NCI-H2227 (cell line): Measurements from ENCODE around the gene FBXO36.
"Not testable (repeated sequence)": the region's sequence is repeated elsewhere in the genome, so short reads cannot be mapped to it uniquely, and the experiment has no call there.

Source experiments
- DNase-seq: peaks from one replicate; lab custom pipeline; 2025; ENCODE audit not compliant: unreplicated experiment; lab: John Stamatoyannopoulos, UW

Gene FBXO36

GRCh38 chr2:229910147-229910831 is 12.0 kb upstream of the FBXO36 start:
- DNase-seq: no peak

GRCh38 chr2:229910832-229911412 is 11.4 kb upstream of the FBXO36 start:
- DNase-seq: no peak

DNA sequence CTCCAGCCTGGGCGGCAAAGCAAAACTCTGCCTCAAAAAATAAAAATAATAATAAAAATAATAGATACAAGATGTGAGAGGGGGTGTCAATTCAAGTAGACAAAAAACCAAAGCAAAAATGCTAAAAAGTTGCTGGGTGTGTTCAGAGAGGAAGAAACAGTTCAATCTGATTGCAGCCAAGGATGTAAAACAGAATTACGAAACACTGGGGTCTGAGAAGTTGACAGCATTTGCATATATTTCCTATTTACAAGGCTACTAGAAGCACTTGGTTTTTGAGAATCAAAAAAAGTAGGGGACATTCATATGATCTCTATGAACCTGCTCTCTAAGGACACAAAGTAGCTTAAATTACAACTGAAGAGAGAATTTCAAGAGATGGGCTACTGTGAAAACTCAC is 8.1 kb upstream of the FBXO36 start:
- DNase-seq: no peak

DNA sequence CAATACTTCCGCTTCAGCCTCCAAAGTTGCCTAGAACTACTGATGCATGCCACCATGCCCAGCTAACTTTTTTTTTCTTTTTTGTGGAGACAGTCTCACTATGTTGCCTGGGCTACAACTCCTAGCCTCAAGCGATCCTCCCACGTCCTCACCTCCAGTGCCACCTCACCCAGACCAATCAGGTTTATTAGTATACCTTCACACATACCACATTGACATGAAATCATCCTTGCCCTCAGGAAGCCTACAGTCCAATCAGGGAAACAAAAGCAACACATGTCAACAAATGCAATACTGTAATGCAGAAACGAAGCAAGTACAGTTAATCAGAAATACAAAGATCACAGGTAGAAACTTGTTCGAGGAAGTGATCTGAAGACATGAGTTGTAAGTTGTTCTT is 4.5 kb upstream of the FBXO36 start:
- DNase-seq: no peak

GRCh38 chr2:229920011-229920641 is 2.2 kb upstream of the FBXO36 start:
- peak; percentile 35 for DNase-seq

DNA sequence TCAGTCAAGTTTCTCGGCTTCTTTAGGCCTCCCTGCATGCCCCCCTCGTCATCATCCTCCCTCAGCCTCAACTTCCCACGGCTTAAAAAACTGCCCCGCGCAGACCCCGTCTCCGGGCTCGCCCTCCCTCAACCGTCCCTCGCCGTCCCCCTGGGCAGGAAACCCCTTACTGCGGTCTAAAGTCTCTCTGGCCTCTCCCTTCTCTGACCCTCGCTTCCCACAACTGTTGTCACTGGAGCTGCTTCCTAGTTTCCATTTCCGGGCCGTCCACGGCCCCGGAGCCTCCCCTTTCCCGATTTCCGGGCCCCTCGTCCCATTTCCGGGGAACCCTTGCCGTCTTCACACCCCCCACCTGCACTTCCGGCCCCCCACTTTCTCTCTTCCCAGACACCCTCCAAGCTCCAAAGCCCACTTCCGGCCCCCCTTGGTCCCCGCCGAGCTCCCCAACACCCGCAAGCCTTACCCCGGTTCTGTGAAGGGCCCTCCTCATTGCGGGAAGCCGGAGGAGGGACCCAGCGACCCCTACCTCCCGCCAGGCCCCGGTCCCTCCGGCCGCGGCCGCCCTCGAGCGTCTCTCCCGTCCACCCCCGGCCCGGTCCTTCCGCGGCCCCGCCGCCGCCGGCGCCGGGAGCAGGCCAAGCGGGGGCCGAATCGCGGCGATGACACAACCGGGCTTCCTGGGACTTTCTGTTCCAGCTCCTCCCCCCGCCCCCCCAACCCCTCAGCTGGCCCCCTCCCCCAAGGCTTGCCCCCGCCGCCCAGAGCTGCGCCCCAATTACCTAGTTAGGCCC is 1.0 kb upstream of the FBXO36 start:
- peak; percentile 79 for DNase-seq

DNA sequence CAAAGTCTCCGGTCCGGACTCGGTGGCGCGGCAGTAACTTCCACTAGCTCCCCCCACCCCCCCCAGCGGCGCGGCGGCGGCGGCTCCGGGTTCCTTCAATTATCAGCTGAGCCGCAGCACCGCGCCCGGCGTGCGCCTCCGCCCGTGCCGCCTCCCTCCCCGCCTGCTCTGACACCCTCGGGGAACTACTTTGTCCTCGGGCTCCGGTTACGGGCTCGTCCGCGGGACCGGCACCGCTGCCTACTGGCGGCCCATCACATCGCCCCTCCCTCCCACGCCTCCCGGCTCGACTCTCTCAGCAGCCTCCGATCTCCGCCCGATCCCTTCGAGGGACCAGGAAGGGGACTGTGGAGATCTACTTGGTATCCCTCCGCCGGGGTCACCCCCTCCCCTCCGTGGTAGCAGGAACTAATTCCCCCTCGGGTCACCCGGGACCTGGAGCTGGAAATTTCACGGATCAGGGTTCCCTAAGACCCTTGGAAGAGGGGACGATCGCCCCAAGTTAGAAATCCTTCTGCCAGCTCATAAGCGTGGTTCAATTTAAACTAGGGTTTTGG is 333 bp upstream of the FBXO36 start, which contains the start of gene TRIP12:
Gene TRIP12, minus strand, starts transcription at position 118 of the 557 bp plus-strand sequence. CDS start 41,930 bp downstream, outside the sequence.
- DNase-seq: peak; percentile 96

DNA sequence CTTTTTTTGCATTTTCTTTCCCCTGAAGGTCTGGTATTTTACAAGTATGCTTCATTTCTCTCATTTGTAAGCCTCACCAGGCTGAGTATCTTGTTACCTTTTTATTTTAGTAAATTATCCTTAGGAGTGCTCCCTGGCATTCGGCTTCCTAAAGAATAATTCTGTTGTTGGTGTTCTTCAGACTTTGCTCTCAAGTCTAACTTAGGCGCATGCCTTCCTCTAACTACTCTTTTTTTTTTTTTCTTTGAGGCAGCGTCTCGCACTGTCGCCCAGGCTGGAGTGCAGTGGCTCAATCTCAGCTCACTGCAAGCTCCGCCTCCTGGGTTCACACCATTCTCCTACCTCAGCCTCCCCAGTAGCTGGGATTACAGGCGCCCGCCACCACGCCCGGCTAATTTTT is 2.2 kb downstream of the FBXO36 start:
- not testable (repeated sequence) for DNase-seq

- DNase-seq: no peak
Measured at GRCh38 chr2:229925201-229925600, 2.9 kb downstream of the FBXO36 start.

DNA sequence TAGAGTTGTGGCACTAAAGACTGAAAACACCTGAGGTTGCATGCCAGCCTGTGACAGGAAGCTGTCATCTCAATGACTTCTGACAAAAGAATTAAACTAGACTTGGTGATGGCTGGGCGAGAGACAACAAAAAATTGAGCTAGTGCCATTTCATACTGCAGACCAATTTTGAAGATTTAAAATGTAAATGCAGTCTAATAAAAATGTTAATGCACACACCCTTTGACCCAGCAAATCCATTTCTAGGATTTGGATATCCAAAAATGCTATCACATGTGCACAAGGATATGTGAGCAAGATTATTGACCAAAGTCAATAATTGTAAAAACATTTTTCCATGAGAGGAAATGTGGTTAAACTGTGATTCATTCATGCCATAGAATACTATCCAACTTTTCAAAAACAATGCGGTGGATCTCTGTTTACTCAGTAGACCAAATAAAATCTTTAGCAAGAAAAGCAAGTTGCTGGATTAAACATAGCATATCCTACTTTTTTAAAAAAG is 5.6 kb downstream of the FBXO36 start:
- no peak for DNase-seq

- DNase-seq: no peak
Measured at GRCh38 chr2:229930656-229931055, 8.4 kb downstream of the FBXO36 start.

DNA sequence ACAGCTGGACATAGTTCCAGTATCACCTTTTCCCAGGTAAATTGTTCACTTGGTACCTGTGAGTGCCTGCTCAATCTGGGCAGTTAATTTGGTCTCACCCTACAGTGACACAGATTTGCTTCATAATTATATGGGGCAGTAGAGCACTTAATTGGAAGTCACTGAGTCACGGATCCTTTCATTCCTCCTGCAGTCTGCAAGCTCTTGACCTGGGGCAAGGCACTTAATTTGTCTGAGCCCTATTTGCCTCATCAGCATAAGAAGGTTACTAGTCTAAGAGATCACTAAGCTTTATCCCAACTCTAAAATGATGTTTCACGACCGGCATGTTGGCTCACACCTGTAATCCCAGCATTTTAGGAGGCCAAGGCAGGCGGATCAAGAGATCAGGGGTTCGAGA is 8.9 kb downstream of the FBXO36 start:
- DNase-seq: no peak

DNA sequence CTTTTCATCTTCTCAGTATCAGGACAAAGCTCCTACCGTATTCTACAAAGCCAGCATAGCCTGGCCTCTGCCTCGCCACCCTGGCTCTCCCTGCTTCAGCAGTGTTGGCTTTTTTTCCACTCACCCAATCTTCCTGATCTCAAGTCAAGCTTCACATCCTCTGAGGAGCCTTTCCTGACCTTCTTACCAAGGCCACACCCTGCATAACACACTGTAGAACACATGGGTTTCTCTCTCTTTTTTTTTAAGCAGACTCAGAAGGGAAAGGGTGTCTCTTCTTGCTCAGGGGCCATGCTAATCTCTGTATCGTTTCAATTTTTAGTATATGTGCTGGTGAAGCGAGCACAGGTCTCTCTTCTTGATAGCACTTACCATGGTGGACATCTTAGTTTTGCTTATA is 15.2 kb downstream of the FBXO36 start:
- no peak for DNase-seq

GRCh38 chr2:229942671-229943070 is 20.4 kb downstream of the FBXO36 start:
- no peak for DNase-seq

DNA sequence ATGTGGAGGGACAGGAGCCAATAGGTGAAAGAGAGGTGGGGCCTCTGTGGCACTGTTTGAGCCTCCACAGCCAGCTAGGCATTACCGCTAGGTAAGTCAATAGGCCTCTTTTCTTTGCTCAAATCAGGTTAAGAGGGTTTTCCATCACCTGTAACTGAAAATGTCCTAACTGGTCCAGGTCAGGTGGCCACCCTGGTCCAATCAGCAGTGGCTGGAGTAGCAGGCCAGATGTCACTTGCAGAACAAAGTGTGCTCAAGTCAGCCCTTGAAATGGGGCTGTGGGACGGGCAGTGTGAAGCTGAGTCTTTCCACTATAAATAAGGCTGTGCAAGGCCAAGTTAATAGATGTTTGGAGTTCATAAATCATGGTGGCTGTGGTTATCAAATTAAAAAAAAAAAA is 20.9 kb downstream of the FBXO36 start:
- DNase-seq: no peak

DNA sequence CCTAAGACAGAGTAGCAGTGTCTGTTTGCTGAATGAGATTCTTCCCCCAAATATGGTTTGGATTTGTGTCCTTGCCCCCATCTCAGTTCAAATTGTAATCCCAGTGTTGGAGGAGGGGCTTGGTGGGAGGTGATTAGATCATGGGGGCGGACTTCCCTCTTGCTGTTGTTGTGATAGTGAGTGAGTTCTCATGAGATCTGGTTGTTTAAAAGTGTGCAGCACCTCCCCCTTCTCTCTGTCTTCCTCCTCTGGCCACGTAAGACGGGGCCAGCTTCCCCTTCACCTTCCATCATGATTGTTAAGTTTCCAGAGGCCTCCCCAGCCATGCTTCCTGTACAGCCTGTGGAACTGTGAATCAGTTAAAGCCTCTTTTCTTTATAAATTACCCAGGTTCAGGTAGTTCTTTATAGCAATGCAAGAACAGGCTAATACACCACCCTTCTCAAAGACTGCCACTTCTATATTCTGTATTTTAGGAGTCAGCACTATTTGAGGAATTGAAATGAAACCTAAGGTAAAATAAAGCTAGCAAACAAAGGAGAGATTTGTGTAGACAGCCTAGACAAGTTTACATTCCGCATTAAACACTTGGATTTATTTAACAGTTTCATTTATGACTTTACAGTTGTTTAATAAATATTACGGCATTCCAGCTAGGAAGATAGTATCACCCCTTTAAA is 21.6 kb downstream of the FBXO36 start:
- no peak for DNase-seq

- DNase-seq: no peak
Measured at GRCh38 chr2:229945975-229946374, 23.7 kb downstream of the FBXO36 start.

DNA sequence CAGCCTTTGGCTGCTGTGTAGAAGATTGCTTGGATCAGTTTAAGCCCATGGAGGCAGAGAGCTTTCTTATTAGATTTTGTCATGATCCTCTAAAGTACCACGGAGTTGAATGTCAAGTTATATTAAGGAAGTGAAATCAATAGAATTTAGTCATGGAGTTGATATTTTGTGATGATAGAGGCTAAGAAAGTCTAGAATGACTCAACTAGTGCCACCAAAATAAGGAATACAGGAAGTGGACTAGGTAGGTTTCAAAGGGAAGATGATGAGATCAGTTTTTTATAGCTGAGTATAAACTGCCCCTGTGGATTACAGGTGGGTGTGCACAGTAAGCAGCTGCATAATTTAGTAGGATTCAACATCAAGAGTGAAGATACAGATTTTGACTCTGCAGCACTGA is 25.2 kb downstream of the FBXO36 start:
- DNase-seq: no peak

DNA sequence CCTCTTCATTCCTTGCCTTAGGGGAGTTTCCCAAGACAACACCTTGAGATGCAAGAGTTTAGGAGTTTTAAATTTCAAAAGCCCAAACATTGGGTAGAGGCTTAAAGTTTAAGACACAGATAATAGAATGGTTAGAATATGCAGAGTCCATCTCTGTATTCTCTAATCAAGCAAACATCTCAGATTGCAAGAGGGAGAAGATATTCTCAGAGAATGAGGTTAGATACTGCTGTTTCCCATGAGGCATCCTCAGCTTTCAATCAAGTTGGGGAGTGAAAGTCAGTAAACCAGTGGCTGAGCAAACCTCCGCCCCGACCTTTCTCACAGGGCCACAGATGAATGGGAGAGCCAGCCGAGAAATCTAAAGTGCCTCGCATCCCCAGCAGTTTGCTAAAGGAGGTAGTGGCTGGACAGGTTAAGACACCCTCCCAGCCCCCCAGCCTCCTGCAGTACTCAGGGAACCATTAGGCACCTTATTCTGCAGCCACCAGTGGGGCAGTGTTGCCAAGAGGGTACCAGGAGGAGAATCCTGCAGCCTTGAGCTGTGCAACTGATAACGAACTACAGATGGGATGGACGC is 30.0 kb downstream of the FBXO36 start:
- DNase-seq: no peak

DNA sequence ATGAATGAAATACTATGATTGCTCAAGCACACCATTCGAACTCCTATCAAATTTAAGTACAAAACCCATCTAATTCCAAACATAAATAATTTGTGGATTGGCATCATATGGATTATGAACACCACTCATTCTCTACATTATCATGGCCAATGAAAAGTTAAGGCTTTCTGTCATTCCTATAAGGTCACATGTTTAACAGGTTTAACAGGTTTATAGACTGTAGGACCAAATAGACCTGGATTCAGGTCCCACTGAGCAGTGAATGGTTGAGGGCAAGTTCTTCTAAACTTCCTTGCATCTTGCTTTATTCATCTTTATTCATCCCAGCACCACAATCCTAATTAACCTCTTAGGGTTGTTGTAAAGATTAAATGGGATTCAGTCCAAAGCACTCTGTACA is 33.4 kb downstream of the FBXO36 start:
- no peak for DNase-seq
